GM21737 (cell line): ENCODE results near the gene ACSM5.

Source experiments
- ATAC-seq: cut with Tn5 transposase; IDR thresholded peaks from one replicate; pipeline ENCODE4 v1.9.1; 2021; ENCODE audit warnings: mild to moderate bottlenecking, moderate library complexity; ENCODE audit not compliant: unreplicated experiment

ACSM5 gene, protein sequence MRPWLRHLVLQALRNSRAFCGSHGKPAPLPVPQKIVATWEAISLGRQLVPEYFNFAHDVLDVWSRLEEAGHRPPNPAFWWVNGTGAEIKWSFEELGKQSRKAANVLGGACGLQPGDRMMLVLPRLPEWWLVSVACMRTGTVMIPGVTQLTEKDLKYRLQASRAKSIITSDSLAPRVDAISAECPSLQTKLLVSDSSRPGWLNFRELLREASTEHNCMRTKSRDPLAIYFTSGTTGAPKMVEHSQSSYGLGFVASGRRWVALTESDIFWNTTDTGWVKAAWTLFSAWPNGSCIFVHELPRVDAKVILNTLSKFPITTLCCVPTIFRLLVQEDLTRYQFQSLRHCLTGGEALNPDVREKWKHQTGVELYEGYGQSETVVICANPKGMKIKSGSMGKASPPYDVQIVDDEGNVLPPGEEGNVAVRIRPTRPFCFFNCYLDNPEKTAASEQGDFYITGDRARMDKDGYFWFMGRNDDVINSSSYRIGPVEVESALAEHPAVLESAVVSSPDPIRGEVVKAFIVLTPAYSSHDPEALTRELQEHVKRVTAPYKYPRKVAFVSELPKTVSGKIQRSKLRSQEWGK

DNA sequence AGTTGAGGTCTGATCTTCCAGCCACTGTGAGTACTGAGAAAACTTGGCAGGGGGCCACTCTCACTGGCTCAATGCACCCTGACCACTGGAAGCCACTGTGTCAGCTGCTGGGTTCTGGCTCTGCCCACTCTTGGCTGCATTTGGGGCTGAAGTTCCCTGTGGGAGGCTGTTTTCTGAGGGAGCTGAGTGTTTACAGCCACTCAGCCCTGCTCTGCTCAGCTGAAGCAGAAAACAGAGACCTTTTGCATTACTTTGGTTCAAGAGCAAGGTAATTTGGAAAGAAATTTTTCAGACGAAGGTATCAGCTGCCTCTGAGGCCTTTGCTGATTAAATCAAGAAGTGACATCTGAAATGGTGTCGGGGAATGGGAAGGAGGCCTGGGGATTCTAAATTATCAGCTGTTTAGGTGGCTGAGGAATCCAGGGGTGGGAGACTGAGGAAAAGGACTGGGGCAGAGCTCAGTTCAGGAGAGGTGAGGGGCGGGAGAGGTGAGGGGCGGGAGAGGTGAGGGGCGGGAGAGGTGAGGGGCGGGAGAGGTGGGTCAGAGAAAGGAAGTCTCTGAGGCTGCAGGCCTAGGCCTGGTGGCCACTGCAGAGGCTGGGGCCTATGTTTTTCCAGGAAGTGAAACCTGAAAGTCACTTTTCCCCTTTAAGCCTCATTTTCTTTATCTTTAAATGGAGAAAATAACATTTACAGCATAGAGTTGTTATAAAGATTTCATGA lies at the start of gene ACSM5:
ACSM5 (plus strand) TSS at position 137 of the 723 bp plus-strand sequence. CDS start 1,951 bp downstream, outside the sequence.
- ATAC-seq = no peak

DNA sequence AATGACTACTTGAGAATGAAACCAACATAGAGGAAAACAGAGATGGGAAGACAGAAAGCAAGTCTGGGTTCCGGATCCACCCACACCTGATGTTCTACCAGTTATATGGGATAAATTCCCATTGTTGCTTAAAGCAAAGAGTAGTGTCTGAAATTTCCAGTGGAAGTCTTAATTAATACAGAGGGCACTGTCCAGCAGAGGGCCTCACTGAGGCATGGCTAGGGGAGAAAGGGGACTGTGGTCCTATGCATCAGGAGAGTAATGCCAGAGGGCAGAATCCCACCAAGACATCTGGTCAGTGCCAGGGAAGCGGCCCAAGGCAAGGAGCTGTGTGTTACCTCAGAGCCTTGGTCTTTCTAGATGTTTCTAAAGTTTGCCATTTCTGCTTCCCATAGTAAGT lies 49.3 kb upstream of the ACSM5 start:
- no peak for ATAC-seq

DNA sequence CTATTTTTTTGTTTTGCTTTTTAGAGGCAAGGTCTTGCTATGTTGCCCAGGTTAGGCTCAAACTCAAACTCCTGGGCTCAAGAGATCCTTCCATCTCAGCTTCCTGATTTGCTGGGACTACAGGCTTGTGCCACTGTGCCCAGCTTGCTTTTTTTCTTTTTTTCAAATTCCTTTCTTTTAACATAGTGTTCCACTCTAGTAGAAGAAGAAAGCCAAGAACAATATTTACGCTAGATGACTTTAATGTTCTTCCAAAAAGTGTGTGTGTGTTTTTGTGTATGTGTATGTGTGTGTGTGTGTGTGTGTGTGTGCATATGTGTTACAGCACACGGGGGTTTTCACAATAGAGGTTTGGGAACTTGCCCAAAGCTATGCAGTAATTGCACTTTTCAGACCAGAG lies 46.1 kb upstream of the ACSM5 start:
- ATAC-seq = no peak

DNA sequence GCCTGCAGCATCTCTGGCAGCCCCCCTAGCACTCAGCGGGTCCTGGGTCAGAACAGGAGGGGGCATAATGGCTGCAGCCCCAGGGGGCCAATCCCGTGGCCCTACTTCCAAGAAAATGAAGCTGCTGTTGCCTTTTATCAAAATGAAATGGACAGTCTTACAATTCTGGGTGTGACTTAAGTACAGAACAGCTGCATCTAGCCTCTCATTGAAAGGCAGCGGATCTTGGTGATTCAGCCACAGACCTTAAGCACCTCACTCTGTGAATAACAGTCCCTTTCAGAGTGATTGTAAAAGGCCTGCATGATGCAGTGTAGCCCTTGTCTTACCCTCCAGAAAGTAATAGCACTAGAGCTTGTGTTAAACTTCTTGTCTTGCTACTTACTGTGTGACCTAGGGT lies 45.3 kb upstream of the ACSM5 start:
- no peak for ATAC-seq

DNA sequence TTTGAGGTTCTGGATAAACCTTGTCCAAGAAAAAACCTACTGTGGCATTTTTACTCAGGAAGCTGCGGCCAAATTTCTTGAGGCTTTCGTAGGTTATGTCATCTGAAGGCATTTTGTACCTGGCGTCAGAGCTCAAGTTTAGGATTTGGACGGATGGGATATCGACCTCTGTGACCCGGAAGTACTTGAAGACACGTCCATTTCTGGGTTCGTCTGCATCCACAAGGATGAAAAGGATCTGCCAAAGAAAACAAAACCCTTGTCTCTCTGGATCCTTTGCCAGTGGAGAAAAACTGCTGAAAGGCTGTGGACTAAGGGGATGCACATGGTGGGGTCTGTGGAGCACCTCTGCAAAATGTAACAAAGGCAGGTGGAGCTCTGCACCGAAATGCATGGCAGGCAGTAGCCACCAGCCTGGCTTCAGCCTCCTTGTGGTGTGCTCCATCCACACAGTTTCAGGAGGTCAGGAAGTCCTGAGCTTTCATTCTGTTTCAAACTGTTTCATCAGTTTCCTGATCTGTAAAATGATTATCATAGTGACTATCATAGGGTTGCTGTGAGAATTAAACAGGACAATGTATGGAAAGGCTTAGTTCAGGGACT lies 39.8 kb upstream of the ACSM5 start:
- ATAC-seq = no peak

DNA sequence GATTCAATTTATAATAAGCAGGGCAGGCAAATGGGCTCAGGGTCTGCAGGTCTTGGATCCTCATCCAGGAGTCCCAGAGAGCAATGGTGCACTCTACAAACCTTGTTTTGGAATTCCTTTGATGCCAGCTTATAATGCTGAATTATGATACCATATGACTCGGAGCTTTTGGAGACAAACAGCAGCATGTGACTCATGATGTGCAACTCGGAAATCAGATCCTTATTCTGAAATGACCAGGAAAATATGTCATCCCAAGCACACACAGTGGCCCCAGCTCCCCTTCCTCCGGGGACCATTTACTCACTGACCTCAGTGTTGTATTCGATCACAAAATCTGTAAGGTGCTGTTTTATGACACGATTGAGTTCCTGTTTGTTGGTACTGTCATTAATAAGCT lies 36.6 kb upstream of the ACSM5 start:
- ATAC-seq = no peak

DNA sequence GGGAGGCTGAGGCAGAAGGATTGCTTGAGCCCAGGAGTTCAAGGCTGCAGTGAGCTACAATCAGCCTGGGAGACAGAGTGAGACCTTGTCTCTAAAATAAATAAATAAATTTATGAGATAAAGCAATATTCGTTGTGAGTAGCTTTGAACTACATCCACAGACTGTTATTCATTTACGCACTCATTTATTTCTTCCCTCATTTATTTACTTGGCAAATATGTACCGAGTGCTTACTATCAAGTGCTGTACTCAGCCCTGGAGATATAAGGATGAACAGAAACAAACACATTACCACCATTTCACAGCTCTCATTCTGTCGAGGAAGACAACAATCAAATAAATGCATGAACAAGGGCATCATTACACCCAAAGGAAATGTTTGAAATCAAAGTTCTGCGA lies 32.2 kb upstream of the ACSM5 start:
- no peak for ATAC-seq

DNA sequence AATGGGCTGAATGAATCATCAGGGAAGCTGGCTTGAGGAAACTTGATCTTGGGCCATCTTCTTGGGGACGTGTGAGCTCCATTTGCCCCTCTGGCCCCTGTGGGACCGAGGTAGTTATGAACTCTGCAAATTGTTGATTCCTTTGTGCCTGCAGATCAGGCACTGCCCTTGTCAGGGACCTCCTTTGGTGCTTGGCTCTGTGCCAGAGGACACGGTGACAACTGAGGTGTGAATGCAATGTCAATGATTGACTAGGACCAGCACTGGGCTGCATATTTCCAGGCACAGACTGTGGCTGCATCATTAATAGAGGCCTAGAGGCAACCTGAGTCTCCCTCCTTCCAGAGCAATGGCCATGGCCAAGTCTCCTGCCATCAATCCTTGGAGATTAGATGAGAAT lies 28.6 kb upstream of the ACSM5 start:
- no peak for ATAC-seq

DNA sequence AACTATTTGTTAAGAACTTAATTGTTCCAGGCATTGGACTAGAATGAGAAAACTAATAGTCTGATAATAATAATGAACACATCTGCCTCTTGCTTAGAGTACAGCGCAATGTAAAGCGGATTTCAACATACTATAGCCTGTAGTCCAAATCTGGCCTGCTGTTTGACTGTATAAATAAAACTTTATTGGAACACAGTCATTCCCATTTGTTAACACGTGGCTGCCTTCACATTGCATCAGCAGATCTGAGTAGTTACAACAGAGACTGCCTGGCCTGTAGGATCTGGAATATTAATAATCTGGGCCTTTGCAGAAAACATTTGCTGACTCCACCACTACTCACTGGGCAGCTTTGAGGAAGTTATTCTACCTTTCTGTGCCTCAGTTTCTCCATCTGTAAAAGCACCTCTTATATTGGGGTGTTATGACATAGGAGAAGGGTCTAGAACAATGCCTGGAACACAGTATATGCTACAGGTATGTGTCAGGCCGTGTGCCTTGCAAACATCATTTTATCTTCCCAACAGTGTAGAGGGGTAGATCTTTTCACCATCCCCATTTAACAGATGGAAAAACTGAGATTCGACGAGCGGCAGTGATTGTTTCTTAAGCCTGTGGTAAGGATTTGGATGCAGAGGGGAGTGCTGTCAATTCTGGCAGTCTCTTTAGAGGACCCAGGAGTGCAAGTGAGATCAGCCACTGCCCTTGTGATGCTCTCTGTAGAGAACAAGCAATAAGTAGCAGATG lies 27.0 kb upstream of the ACSM5 start:
- no peak for ATAC-seq

DNA sequence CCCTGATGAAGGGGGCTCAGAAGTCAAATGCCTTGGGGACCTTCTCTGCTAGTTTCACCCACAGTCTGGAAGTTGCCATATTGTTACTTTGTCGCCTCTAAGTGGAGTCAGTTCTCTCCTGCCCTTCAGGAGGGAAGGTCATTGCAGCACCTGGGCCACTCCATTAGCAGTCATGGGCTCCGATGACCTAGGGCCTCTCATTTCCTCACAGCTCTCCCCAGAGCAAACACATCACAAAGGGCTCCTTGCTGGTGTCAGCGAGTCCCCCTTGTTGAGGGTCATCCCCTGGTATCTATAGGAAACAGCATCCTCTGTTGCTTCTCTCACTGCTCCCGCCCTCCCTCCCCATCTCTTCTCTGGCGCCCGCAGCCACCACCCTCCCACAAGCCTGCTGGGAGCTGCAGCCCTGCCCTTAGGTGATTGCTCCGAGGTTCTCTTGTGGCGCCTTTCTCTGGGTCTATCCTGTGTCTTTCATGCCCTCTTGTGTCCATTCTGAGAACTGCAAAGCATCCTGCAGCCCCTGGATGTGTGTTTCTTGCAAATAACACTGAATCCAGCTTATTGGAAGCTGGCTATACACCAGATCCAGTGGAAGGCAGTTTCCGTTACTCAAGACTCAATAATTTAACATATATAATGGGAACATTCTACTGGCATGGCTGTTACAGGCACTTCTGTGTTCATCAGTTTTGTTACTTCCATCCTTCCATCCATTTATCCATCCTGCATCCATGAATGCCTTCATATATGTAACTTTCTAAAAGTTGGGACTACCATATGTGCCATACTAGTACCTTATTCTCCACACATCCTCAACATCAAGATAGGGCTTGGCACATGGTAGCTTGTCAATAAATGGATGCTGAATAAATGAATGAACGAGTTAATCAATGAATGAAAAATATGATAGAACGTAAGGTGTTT lies 26.0 kb upstream of the ACSM5 start:
- no peak for ATAC-seq

DNA sequence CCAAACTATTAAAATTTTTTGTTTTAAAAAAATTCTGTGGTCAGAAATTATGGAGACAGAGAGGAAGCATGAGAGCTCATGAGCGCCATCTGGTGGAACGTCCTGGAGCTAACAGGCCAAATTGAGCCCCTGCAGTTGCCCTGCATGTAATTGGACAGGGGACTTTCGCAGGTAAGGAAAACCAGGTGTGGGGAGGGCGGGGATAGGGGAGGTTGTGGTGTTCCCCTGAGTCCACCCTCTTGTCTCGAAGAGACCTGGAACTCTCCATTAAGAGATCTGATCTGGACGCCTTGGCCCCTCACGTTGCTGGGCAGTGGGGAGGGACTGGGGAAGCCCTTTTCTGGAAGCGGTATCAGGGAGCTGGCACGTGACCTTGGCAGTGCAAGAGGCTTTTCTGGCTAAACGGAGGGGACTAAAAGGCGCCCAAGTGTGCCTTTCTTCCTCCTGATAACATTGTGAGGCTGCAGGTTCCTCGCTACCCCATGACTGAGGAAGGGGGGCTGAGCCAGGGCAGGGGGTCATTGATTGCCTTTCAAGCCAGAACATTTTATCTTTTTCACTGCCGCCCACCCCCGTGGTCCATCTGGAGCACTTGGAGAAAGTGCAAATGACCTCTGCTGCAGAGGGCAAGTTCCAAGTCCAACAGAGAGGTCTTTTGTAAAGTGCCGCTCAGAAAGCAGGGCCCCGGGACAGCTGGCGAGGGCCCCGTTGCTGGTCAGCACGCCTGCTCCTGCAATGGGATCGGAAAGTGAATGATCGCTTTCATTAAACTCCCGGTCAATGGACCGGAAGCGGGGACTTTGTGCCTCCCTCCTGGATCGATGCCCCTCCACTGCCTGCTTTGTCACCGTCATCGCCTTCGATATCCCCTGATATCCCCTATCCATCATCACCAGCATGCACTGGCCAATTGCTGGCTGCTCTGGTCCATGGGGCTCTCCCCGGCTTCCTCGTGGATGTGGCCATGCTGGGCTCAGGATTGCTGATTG lies 23.2 kb upstream of the ACSM5 start:
- no peak for ATAC-seq

DNA sequence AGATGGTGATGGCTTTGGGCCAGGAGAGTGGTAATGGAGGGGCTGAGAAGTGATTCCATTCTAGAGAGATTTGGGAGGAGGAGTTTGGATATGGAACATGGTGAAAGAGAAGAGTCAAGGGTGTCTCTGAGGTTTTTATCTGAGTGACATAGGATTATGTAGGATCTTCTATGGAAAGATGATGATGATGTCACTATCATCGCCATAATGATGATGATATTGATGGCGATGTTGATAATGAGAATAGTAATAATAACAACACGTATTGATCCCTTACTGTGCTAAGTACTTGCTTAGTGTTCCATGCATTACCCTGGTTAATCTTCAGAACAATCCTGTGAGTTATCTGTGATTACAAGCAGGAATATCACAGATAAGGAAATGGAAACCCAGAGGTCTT lies 21.4 kb upstream of the ACSM5 start:
- no peak for ATAC-seq

DNA sequence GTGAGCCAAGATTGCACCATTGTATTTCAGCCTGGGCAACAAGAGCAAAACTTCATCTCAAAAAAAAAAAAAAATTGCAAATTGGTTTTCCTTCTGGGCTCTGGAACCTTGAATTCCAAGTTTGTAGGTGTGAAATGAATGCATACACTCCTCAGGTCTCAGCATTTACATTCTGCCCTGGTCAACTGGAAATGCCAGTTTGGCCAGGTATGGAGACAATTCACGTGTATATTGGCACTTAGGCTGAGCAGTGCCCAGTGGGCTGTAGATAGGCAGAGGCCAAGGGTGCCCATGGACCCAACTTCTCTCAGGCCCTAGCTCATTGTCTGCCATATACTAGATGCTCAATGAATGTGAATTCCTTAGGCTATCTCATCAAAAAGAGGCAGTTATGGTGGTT lies 20.5 kb upstream of the ACSM5 start:
- no peak for ATAC-seq

DNA sequence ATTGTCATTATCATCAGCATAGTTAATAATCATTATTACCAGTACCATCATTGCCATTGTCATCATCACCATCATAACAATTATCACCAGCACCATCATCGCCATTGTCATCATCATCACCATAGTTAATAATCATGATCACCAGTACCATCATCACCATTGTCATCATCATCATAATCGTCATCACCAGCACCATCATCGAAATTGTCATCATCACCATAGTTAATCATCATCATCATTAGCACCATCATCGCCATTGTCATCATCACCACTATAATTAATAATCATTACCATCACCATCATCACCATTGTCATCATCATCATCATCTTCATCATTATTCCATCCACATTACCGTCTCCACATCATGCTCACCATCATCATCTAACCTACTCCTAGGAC lies 18.3 kb upstream of the ACSM5 start:
- ATAC-seq = no peak

DNA sequence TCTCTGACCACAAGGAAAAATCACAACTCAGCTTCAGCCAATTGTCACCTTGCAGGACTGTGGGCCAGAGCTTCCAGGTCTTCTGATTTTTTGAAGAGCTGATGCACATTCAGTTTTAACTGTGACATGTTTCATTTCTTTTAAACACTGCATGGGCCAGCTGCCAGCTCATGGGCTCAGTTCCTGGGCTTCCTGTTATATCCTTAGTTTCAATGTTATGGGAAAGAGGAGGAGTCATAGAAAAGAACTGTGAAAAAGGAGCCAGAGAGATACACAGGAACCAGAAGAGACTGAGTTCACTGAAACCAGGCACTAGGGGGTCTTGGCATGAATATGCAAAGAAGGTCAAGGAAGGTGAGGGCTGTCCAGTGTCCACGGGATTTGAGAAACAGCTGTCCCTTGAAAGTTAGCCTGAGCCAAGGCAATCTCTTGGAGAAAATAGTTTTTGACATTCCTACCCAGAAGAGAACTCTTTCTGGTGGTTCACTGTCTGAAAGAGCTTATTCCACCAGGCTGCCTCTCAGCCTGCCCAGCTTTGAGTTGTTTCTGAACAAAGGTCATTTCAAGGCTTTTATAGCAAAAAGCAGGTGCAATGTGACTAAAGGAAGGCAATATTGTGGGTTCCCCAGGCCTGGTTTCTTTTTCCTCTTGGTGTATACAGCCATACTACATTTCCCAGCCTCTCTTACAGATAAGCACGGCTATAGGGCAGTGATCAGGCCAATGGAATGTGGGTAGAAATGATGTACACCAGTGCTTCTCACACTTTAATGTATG lies 15.3 kb upstream of the ACSM5 start:
- no peak for ATAC-seq

DNA sequence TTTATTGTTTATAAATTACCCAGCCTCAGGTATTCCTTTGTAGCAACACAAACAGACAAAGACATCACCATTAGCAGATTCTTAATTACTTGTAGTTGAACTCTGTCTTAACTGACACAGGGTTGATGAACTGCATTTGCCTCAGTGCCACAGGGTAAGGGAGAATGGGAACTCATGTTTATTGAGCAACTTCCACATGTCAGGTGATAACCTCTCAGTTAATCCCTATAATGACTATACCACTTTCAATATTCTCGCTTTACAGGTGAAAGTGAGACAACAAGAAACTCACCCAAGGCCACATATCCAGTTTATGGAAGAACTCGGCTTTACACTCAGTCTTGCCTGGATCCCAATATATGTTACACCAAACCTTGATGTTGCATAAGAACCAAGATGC lies 13.4 kb upstream of the ACSM5 start:
- no peak for ATAC-seq

DNA sequence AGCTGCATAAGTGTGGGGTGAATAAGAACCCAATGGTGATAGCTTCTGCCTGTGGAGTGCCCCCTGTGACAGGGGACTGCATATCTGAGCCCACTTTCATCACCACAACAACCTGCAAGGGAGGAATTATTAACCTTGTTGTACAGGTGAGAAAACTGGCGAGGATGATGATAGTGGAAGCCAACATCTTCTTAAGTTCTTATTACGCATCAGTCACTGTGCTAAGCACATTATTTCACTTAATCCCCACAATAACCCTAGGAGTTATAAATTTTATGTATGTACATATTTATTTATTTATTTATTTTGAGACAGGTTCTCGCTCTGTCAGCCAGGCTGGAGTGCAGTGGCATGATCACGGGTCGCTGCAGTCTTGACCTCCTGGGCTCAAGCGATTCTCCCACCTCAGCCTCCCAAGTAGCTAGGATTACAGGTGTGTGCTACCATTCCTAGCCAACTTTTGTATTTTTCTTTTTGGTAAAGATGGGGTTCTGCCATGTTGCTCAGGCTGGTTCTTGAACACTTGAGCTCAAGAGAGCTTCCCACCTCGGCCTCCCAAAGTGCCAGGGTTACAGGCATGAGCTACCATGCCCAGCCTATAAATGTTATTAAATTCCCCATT lies 12.4 kb upstream of the ACSM5 start:
- no peak for ATAC-seq
